Measurements from ENCODE around the gene SLIT1. TPM values are rescaled to one million over a fixed set of nuclear protein-coding genes. Genes with fewer than 3 reads are reported as not detected.

SLIT1 gene
- total and polyA plus RNA-seq, 8 donors, result 0.20 to 7.0 (median 3.7) TPM

DNA sequence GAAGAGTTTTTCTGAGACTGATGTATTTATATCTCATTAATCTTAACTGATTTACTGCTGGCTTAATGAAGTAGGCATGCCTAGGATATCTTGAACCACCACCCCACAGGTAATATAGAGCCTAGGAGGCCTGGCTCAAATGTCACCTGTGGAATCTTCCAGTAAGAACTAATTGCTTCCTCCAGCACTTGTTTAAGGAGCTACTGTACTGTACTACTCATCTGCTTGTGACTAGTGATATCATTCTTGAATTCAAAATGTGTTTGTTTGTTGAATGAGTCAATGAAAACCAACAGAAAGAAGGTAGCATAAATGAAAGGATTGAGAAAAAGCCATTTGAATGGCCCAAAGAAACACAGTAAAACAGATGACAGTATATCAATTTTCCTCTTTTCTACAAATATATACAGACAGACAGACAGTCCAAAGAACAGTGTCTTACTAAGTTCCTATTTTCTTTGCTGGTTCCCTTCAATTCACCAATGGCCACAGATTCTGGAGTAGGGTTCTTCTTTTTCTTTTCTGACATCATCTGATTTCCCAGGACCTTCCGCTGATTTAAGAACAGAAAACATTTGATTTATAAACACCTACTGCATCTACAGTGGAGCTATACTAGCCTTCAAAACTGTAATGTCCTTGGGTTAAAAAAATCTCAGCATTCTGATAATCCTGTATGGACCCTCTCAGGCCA is 43.7 kb upstream of the SLIT1 start:
- ATAC-seq (peak; percentile 49), DNase-seq (no peak)
- Histone ChIP-seq H3K27ac (no peak overlapping the region), H3K27me3 (no peaks in the 10 kb centered on the region), H3K4me3 (no peak overlapping the region), H3K36me3 (peaks cover 0 to 54% of the 10 kb centered on the region in 2 donors), H3K9me3 (no peaks in the 10 kb centered on the region), H3K4me1 (peaks cover 0 to 10% of the 10 kb centered on the region in 2 donors)
- TF ChIP-seq, protein P1, sequence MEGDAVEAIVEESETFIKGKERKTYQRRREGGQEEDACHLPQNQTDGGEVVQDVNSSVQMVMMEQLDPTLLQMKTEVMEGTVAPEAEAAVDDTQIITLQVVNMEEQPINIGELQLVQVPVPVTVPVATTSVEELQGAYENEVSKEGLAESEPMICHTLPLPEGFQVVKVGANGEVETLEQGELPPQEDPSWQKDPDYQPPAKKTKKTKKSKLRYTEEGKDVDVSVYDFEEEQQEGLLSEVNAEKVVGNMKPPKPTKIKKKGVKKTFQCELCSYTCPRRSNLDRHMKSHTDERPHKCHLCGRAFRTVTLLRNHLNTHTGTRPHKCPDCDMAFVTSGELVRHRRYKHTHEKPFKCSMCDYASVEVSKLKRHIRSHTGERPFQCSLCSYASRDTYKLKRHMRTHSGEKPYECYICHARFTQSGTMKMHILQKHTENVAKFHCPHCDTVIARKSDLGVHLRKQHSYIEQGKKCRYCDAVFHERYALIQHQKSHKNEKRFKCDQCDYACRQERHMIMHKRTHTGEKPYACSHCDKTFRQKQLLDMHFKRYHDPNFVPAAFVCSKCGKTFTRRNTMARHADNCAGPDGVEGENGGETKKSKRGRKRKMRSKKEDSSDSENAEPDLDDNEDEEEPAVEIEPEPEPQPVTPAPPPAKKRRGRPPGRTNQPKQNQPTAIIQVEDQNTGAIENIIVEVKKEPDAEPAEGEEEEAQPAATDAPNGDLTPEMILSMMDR (IDR thresholded peaks at IDR 0.05), result no peak
- intact Hi-C loops (cut with DNase I), result no loop called here

DNA sequence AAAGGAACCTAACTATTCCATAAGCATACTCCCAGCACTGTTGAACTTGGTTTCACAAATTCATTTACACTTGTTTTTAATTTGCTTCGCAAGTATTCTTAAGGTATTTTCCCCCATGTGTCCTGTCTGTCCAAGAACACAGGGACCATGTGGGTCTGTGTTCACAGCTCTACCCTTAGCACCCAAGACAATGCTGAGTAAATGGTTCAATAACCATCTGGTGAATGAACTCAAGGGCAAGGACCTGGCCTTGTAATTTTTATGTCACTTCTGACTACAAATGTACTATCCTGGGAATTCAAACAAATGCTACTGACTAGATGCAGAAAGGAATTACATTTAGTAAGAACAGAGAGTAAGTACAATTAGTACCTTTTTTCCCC is 43.0 kb upstream of the SLIT1 start:
- ATAC-seq (no peak), DNase-seq (no peak)
- peaks cover 0 to 14% of the 10 kb centered on the region in 2 donors for H3K4me1 ChIP-seq
- intact Hi-C loops (cut with DNase I), result no loop called here
- H3K27ac ChIP-seq, result no peak overlapping the region
- H3K27me3 ChIP-seq, result no peaks in the 10 kb centered on the region
- peaks cover 0 to 54% of the 10 kb centered on the region in 2 donors for H3K36me3 ChIP-seq
- TF ChIP-seq, protein P1 (IDR thresholded peaks at IDR 0.05), result no peak
- no peak overlapping the region for H3K4me3 ChIP-seq
- no peaks in the 10 kb centered on the region for H3K9me3 ChIP-seq

DNA sequence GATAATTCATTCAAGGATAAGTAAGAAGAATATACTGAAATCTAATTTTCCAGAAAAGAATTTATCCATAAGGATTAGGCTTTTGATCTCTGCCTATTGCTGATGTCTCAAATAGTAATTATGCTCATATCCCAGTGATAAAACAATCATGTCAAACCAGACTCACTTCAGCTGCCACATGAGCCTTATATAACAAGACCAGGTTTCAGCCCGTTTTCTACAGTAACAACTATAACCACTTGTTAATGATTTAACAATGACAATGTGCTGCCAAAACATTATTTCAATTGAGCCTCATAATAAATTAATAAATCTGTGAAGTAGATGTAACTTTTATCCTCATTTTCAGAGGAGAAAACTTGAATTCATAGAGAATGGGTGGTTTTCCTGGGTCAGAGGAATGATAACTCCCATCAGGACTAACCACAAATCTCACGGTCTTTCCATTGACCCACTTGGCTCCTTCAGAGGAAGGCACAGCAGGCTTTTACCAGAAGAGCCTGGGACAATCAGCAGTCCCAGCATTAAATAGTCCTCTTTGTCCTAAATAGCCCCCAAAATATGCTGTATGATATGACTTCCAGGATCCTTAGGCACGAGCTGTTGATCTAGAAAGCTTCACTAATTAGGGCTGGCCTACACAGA is 42.5 kb upstream of the SLIT1 start:
- Histone ChIP-seq H3K36me3 (peaks cover 0 to 54% of the 10 kb centered on the region in 2 donors), H3K4me3 (no peak overlapping the region), H3K4me1 (peaks cover 0 to 14% of the 10 kb centered on the region in 2 donors), H3K27me3 (no peaks in the 10 kb centered on the region), H3K9me3 (no peaks in the 10 kb centered on the region), H3K27ac (no peak overlapping the region)
- no peak for ATAC-seq
- no peak for DNase-seq
- TF ChIP-seq, protein P1 (IDR thresholded peaks at IDR 0.05), result no peak
- intact Hi-C loops (cut with DNase I), result no loop called here

DNA sequence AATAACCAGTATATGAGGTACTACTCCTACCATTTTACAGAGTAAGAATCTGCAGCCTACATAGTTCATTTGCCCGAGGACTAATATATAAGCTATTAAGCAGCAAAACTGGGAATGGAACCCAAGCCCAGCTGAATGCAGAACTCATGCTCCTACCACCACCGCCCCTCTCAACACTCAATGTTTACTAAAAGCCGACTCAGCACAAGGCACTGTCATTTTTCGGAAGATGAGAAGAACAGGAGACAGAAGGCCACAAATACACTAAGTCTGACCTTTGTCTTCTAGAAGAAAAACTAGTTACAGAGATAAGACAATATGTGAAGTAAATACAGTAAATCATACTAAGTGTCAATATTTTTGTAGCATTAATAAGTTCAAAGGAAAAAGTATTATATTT is 40.6 kb upstream of the SLIT1 start:
- H3K27me3 ChIP-seq, result no peaks in the 10 kb centered on the region
- H3K27ac ChIP-seq, result no peak overlapping the region
- peaks cover 0 to 14% of the 10 kb centered on the region in 2 donors for H3K4me1 ChIP-seq
- intact Hi-C loops (cut with DNase I), result no loop called here
- no peaks in the 10 kb centered on the region for H3K9me3 ChIP-seq
- ATAC-seq (no peak), DNase-seq (no peak)
- no peak overlapping the region for H3K4me3 ChIP-seq
- peaks cover 0 to 48% of the 10 kb centered on the region in 2 donors for H3K36me3 ChIP-seq
- TF ChIP-seq, protein P1 (IDR thresholded peaks at IDR 0.05), result no peak
